Spinal cord (tissue), 10 donors: Measurements from ENCODE around the gene DESI2. TPM values are rescaled to one million over a fixed set of nuclear protein-coding genes. Genes with fewer than 3 reads are reported as not detected.
A peak's percentile ranks its signal among the peaks of the same experiment; 100 is the strongest.

Source experiments
- DNase-seq, 6 donors: peaks; one replicate each; pipeline versions ENCODE4 v3.0.0 to v3.0.0-alpha.2; 2013 to 2015; ENCODE audit warnings: low spot score in 6 of 6, low read depth in 4 of 6
- H3K27ac ChIP-seq: one replicate; pipeline ENCODE4 v1.5.1; 2013; ENCODE audit warnings: low read depth, low read length, control low read depth
- H3K27me3 ChIP-seq: one replicate; pipeline ENCODE4 v1.6.1; 2013; ENCODE audit warnings: low read length; ENCODE audit not compliant: control insufficient read depth, insufficient read depth
- H3K36me3 ChIP-seq: one replicate; pipeline ENCODE4 v1.6.1; 2013; ENCODE audit warnings: low read length; ENCODE audit not compliant: control insufficient read depth, insufficient read depth
- H3K4me1 ChIP-seq: one replicate; pipeline ENCODE4 v1.6.1; 2013; ENCODE audit warnings: low read length; ENCODE audit not compliant: control insufficient read depth, insufficient read depth
- H3K4me3 ChIP-seq: one replicate; pipeline ENCODE4 v1.5.1; 2013; ENCODE audit warnings: low read depth, low read length, control low read depth
- H3K9me3 ChIP-seq: one replicate; pipeline ENCODE4 v1.6.1; 2013; ENCODE audit warnings: low read length; ENCODE audit not compliant: control insufficient read depth, insufficient read depth
- WGBS: methylation state at CpG from one replicate; pipeline ENCODE4 v1.1.5; 2013; ENCODE audit warnings: missing lambda C conversion rate; ENCODE audit not compliant: insufficient coverage; 5-methylcytosine and 5-hydroxymethylcytosine counted together
- polyA plus RNA-seq, 2 donors: library from polyadenylated mRNA; unstranded; fragments of 120-200 nt; gene quantifications; one replicate each; pipeline ENCODE4 v1.2.1, GENCODE V29; 2013; ENCODE audit not compliant: insufficient read length in 2 of 2
- total RNA-seq, 2 donors: library from RNA; depleted of rRNA in 1 of 2; stranded (reverse); fragments of 120-200 nt in 1 of 2; fragments of >200 nt in 1 of 2; gene quantifications; one replicate each; pipeline versions ENCODE4 v1.2.3 to v1.2.4, GENCODE V29; 2013 to 2014
- donor health status: healthy.

DESI2 gene
- total and polyA plus RNA-seq, 4 donors, result 31.9 to 51.8 (median 41.4) TPM

GRCh38 chr1:244634546-244634945 lies 18.4 kb upstream of the DESI2 start:
- no peak for DNase-seq
- no peaks in the 10 kb centered on the region for H3K36me3 ChIP-seq
- no peaks in the 10 kb centered on the region for H3K9me3 ChIP-seq
- H3K4me3 ChIP-seq, result no peak overlapping the region
- WGBS, result 100% methylated on average over 2 of the region's 6 CpGs
- no peak overlapping the region for H3K27ac ChIP-seq
- H3K4me1 ChIP-seq, result no peaks in the 10 kb centered on the region
- no peaks in the 10 kb centered on the region for H3K27me3 ChIP-seq

DNA sequence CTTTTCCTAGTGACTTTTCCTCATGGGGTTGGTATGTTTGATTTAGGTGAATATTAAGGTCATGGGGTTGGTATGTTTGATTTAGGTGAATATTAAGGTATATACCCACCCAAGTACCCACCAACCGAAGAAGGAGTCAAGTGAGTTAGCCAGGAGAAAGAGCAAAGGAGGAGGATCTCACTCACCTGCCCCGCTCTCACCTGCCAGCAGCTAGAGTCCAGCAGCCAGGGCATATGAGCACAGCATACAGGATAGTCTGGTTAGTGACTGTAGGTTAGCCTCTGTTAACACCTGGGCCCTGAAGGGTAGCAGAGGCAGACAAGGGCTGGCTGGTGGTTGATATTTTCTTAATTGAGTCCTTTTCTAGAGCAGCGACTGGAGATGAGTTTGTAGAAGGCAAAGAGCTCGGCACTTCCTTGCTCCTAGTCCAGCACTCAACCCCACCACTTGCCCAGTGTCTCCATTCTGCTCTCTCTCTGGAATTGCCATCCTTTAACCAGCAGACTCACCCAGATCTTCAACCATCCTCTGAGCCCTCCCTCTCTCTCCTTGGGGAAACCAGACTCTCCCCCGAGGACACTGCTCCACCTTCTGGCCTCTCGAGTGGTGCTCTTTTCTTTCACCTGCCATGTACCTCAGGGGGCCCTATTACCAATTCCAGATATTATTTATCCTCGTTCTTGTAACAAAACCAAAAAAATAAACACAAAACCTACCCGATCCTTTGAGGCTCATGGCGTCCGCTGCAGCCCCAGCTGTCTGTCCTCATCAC lies 16.3 kb upstream of the DESI2 start:
- H3K9me3 ChIP-seq, result no peaks in the 10 kb centered on the region
- H3K36me3 ChIP-seq, result no peaks in the 10 kb centered on the region
- H3K4me3 ChIP-seq, result no peak overlapping the region
- H3K27me3 ChIP-seq, result no peaks in the 10 kb centered on the region
- 78% methylated on average over 9 of the region's 10 CpGs for WGBS
- H3K27ac ChIP-seq, result no peak overlapping the region
- no peaks in the 10 kb centered on the region for H3K4me1 ChIP-seq
- DNase-seq, result no peak

DNA sequence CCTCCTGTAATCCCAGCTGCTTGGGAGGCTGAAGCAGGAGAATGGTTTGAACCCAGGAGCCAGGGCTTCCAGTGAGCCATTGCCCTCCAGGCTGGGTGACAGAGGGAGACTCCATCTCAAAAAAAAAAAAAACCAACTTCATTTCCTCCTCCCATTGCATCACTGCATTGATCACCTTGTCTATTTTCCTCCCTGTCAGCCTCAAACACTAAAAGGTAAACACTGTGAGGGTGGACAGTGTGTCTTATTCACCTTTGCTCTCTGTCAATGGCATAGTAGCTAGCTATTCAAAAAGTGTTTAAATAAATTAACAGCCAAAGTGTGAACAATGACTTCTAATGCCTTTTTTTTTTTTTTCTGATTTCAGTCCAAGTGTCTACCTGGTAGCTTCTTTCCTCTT lies 13.4 kb upstream of the DESI2 start:
- no peaks in the 10 kb centered on the region for H3K4me1 ChIP-seq
- no peak for DNase-seq
- H3K36me3 ChIP-seq, result no peaks in the 10 kb centered on the region
- no peaks in the 10 kb centered on the region for H3K27me3 ChIP-seq
- H3K27ac ChIP-seq, result no peak overlapping the region
- no peaks in the 10 kb centered on the region for H3K9me3 ChIP-seq
- H3K4me3 ChIP-seq, result no peak overlapping the region

- 97% methylated on average over 4 of the region's 6 CpGs for whole genome bisulfite sequencing
Observed at GRCh38 chr1:244640917-244641316, 12.0 kb upstream of the DESI2 start.

DNA sequence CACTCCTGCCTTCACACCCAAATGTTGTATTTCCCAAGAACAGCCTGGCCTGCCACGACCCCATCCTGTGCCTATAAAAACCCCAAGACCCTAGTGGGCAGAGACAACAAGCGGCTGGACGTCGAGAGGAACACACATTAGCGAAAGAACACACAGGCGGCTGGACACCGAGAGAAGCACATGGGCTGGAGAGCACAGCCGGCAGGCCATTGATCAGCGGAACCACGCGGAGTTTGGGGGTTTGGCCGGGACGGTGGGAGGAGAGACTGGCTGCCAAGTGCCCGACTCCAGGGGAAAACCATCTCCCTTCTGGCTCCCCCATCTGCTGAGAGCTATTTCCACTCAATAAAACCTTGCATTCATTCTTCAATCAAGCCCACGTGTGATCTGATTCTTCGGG lies 10.4 kb upstream of the DESI2 start:
- WGBS, result 73% methylated on average over 15 of the region's 16 CpGs
- no peak overlapping the region for H3K27ac ChIP-seq
- no peaks in the 10 kb centered on the region for H3K9me3 ChIP-seq
- no peak for DNase-seq
- no peak overlapping the region for H3K4me3 ChIP-seq
- H3K36me3 ChIP-seq, result no peaks in the 10 kb centered on the region
- no peaks in the 10 kb centered on the region for H3K27me3 ChIP-seq
- H3K4me1 ChIP-seq, result no peaks in the 10 kb centered on the region

More at GRCh38 chr1:244640917-244641316, 12.0 kb upstream of the DESI2 start:
- Histone ChIP-seq H3K4me1 (no peaks in the 10 kb centered on the region), H3K27ac (no peak overlapping the region), H3K36me3 (no peaks in the 10 kb centered on the region), H3K4me3 (no peak overlapping the region), H3K9me3 (no peaks in the 10 kb centered on the region), H3K27me3 (no peaks in the 10 kb centered on the region)
- DNase-seq, result no peak

- Histone ChIP-seq H3K4me3 (no peak overlapping the region), H3K9me3 (no peaks in the 10 kb centered on the region), H3K27me3 (no peaks in the 10 kb centered on the region), H3K36me3 (no peaks in the 10 kb centered on the region), H3K4me1 (no peaks in the 10 kb centered on the region), H3K27ac (no peak overlapping the region)
- WGBS, result 90% methylated on average over 14 of the region's 14 CpGs
- no peak for DNase-seq
Observed at GRCh38 chr1:244642988-244643387, 9.9 kb upstream of the DESI2 start.

DNA sequence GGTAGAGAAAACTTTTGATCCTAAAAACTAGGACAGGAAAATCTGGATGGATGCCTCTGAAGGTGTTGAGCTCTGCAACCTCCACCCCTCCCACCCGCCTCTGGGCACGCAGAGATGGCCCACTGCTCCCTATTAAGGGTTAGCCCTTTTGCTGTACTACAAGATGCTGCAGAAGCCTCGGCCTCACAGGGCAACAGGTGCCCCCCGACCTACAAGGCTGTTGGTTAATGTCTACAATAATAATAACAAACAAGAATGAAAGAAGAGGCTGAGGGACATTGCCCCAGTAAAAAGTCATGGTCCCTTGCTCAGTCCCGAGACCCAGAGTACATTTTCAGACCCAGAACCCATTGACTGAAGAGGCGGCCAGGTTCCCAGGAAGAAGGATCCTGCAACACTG lies 7.5 kb upstream of the DESI2 start:
- Histone ChIP-seq H3K36me3 (no peaks in the 10 kb centered on the region), H3K4me1 (no peaks in the 10 kb centered on the region), H3K27me3 (no peaks in the 10 kb centered on the region), H3K4me3 (no peak overlapping the region), H3K27ac (no peak overlapping the region), H3K9me3 (no peaks in the 10 kb centered on the region)
- whole genome bisulfite sequencing, result 88% methylated on average over 2 of the region's 6 CpGs
- DNase-seq, result no peak

- Histone ChIP-seq H3K4me1 (no peaks in the 10 kb centered on the region), H3K27me3 (no peaks in the 10 kb centered on the region), H3K9me3 (no peaks in the 10 kb centered on the region), H3K27ac (no peak overlapping the region), H3K36me3 (no peaks in the 10 kb centered on the region), H3K4me3 (no peak overlapping the region)
- no CpG with 5 or more reads among the region's 6 CpGs for WGBS
- DNase-seq, result no peak
Observed at GRCh38 chr1:244645890-244646289, 7.0 kb upstream of the DESI2 start.

- no peaks in the 10 kb centered on the region for H3K36me3 ChIP-seq
- no peak overlapping the region for H3K4me3 ChIP-seq
- WGBS, result 84% methylated on average over 6 of the region's 6 CpGs
- DNase-seq, result no peak
- H3K27me3 ChIP-seq, result no peaks in the 10 kb centered on the region
- H3K9me3 ChIP-seq, result no peaks in the 10 kb centered on the region
- H3K27ac ChIP-seq, result no peak overlapping the region
- no peaks in the 10 kb centered on the region for H3K4me1 ChIP-seq
Observed at GRCh38 chr1:244647819-244648218, 5.1 kb upstream of the DESI2 start.

DNA sequence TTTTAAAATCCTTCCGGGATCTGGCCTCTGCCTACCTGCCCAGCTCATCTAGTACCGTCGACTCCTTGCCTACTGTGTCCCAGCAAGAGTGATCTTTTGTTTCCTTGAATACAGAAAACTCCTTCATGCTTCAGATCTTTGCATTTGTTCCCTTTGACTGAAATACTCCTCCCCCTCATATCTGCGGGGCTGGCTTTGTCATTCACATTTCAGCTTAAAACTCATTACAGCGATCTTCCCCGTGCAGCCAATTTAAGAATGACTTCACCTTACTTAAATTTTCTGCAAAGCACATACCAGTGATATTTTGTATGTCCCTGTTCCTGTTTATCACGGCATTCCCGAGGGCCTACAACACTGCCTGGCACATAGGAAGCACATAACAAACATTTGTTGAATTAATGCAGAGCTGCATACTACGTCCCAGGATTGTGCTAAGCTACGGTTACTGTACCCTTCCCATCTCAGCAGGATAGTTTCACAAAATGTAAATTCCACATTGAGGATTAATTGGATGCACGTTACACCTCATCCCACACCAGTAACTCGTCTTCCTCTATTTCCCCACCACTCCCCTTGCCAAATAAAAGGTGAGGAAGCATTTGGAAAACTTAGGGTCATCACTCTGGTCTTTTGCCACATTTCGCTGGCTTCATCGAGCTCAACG lies 837 bp upstream of the DESI2 start:
- peak overlapping the region; percentile 87 for H3K27ac ChIP-seq
- H3K36me3 ChIP-seq, result no peaks in the 10 kb centered on the region
- H3K27me3 ChIP-seq, result no peaks in the 10 kb centered on the region
- peak overlapping the region; percentile 85 for H3K4me3 ChIP-seq
- WGBS, result 36% methylated on average over 10 of the region's 15 CpGs
- H3K4me1 ChIP-seq, result no peaks in the 10 kb centered on the region
- no peak for DNase-seq
- no peaks in the 10 kb centered on the region for H3K9me3 ChIP-seq
